CD4-positive, alpha-beta T cell (primary cell): Measurements from ENCODE around the gene CEBPB. TPM values are rescaled to one million over a fixed set of nuclear protein-coding genes. Genes with fewer than 3 reads are reported as not detected.
A peak's percentile ranks its signal among the peaks of the same experiment; 100 is the strongest.

Source experiments
- ATAC-seq: fragments of 200-7000 bp; cut with Tn5 transposase; one replicate; pipeline ENCODE4 v1.10.0; 2022; ENCODE audit warnings: mild to moderate bottlenecking; ENCODE audit not compliant: poor library complexity
- CTCF ChIA-PET: fragments of 350-600 bp; sonication (Branson Sonifier 250); formaldehyde crosslinking; loops from one replicate; lab custom pipeline; 2021; ENCODE audit warnings: antibody characterized with exemption, inconsistent platforms; lab: Charles Lee
- POLR2A ChIA-PET: fragments of 350-600 bp; sonication (Branson Sonifier 250); formaldehyde crosslinking; loops from one replicate; lab custom pipeline; 2021; ENCODE audit warnings: antibody characterized with exemption, inconsistent platforms; lab: Charles Lee
- DNase-seq, 14 experiments: peaks; one replicate each; pipeline ENCODE4 v3.0.0-alpha.2; 2013 to 2020; ENCODE audit warnings: mixed read lengths in 2 of 14
- H3K27ac ChIP-seq, 2 donors: one replicate each; pipeline versions ENCODE4 v1.5.1 to v1.7.0; 2013; ENCODE audit warnings: low read length in 2 of 2, low read depth in 1 of 2, mild to moderate bottlenecking in 1 of 2
- H3K27me3 ChIP-seq, 2 experiments: 1 replicate in 1 of 2; 2 replicates in 1 of 2; pipeline versions ENCODE4 v1.6.1 to v1.7.0; 2013; ENCODE audit warnings: low read length in 2 of 2, control low read depth in 1 of 2, mild to moderate bottlenecking in 1 of 2, moderate library complexity in 1 of 2; ENCODE audit not compliant: insufficient read depth in 2 of 2, control insufficient read depth in 1 of 2
- H3K36me3 ChIP-seq: one replicate; pipeline ENCODE4 v1.6.1; 2013; ENCODE audit warnings: low read length, control low read depth; ENCODE audit not compliant: insufficient read depth
- H3K4me1 ChIP-seq: one replicate; pipeline ENCODE4 v1.6.1; 2013; ENCODE audit warnings: low read length, control low read depth; ENCODE audit not compliant: insufficient read depth
- H3K4me3 ChIP-seq: one replicate; pipeline ENCODE4 v1.5.1; 2013; ENCODE audit warnings: mild to moderate bottlenecking, low read length, moderate library complexity
- H3K9me3 ChIP-seq, 2 experiments: 1 replicate in 1 of 2; 2 replicates in 1 of 2; pipeline versions ENCODE4 v1.6.1 to v1.7.0; 2013; ENCODE audit warnings: low read length in 2 of 2, mild to moderate bottlenecking in 2 of 2, control low read depth in 1 of 2, moderate library complexity in 1 of 2; ENCODE audit not compliant: control insufficient read depth in 1 of 2, insufficient read depth in 1 of 2
- H3K27ac Mint-ChIP-seq: one replicate; pipeline ENCODE4 v1.8.0; 2020; ENCODE audit warnings: mixed read lengths
- H3K27me3 Mint-ChIP-seq: one replicate; pipeline ENCODE4 v1.8.0; 2021; ENCODE audit warnings: mixed read lengths
- H3K36me3 Mint-ChIP-seq: one replicate; pipeline ENCODE4 v1.8.0; 2021; ENCODE audit warnings: low read depth, mixed read lengths
- H3K4me1 Mint-ChIP-seq: one replicate; pipeline ENCODE4 v1.8.0; 2021; ENCODE audit warnings: low read depth, mixed read lengths
- H3K4me3 Mint-ChIP-seq: one replicate; pipeline ENCODE4 v1.8.0; 2020; ENCODE audit warnings: mild to moderate bottlenecking, mixed read lengths
- H3K9me3 Mint-ChIP-seq: one replicate; pipeline ENCODE4 v1.8.0; 2020; ENCODE audit warnings: mixed read lengths
- CTCF ChIP-seq: fragments of 200-600 bp; IDR thresholded peaks from one replicate; pipeline ENCODE4 v1.8.0; 2022; ENCODE audit warnings: antibody characterized with exemption, mild to moderate bottlenecking
- intact Hi-C, 2 experiments: fragments of 100-400 bp; cut with DNase I in 1 of 2; cut with micrococcal nuclease in 1 of 2; formaldehyde crosslinking; loops; one replicate each; pipeline versions ENCODE4 v1.15.1 to v1.9.0; 2023 to 2025; cut with DNase I, micrococcal nuclease
- total RNA-seq, 174 experiments: library from RNA in 2 of 174; stranded (reverse) in 2 of 174; gene quantifications; one replicate each; pipeline ENCODE4 v1.2.3 and lab custom pipeline; 2021 to 2026

Gene CEBPB
- total RNA-seq, 2 experiments from 2014 or later: 40.7 to 43.9 TPM

DNA sequence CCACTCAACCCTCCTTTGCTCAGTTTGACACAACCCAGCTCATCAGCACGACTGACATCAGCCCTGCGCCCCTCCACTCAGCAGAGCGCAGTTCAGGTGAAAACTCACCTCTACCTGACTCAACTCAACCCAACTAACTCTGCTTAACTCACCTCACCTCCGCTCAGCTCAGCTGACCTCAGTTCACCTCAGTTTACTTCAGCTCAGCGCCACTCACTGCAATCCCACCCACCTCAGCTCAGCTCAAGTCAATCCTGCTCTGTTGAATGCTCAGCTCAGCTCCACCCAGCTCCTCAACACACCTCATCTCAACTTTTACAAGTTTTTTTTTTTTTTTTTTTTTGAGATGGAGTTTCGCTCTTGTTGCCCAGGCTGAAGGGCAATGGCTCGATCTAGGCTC lies 39.6 kb downstream of the CEBPB start:
- no peaks in the 10 kb centered on the region for H3K27me3 ChIP-seq
- ChIA-PET CTCF (no interaction called here), POLR2A (interaction anchor here (0.6 to 0.7 kb wide), 2 partner anchors 118 to 234 kb away, joined by 3 read pairs; no protein-coding TSS in a partner anchor)
- no peaks in the 10 kb centered on the region for H3K27me3 Mint-ChIP-seq
- no peak for TF ChIP-seq CTCF
- no peak overlapping the region for H3K27ac Mint-ChIP-seq
- DNase-seq: peak in 1 of 14 experiments; percentile 4
- no peaks in the 10 kb centered on the region for H3K4me1 ChIP-seq
- no peak overlapping the region for H3K27ac ChIP-seq
- H3K9me3 ChIP-seq: no peaks in the 10 kb centered on the region
- no peaks in the 10 kb centered on the region for H3K36me3 Mint-ChIP-seq
- no peak overlapping the region for H3K4me3 Mint-ChIP-seq
- no peaks in the 10 kb centered on the region for H3K4me1 Mint-ChIP-seq
- intact Hi-C loops: no loop called here
- H3K9me3 Mint-ChIP-seq: no peaks in the 10 kb centered on the region
- no peaks in the 10 kb centered on the region for H3K36me3 ChIP-seq
- no peak for ATAC-seq
- no peak overlapping the region for H3K4me3 ChIP-seq

- Histone ChIP-seq H3K9me3 (no peaks in the 10 kb centered on the region), H3K27ac (no peak overlapping the region), H3K4me3 (no peak overlapping the region), H3K36me3 (no peaks in the 10 kb centered on the region), H3K27me3 (no peaks in the 10 kb centered on the region), H3K4me1 (no peaks in the 10 kb centered on the region)
- intact Hi-C loops: no loop called here
- CTCF ChIA-PET: no interaction called here
- DNase-seq (peak in 1 of 14 experiments; percentile 3), ATAC-seq (no peak)
- TF ChIP-seq CTCF: no peak
- no peak overlapping the region for H3K4me3 Mint-ChIP-seq
- POLR2A ChIA-PET: no interaction called here
- no peaks in the 10 kb centered on the region for H3K36me3 Mint-ChIP-seq
- H3K9me3 Mint-ChIP-seq: no peaks in the 10 kb centered on the region
- no peaks in the 10 kb centered on the region for H3K4me1 Mint-ChIP-seq
- H3K27me3 Mint-ChIP-seq: no peaks in the 10 kb centered on the region
- no peak overlapping the region for H3K27ac Mint-ChIP-seq
Measured at GRCh38 chr20:50230871-50231560, 40.4 kb downstream of the CEBPB start.

DNA sequence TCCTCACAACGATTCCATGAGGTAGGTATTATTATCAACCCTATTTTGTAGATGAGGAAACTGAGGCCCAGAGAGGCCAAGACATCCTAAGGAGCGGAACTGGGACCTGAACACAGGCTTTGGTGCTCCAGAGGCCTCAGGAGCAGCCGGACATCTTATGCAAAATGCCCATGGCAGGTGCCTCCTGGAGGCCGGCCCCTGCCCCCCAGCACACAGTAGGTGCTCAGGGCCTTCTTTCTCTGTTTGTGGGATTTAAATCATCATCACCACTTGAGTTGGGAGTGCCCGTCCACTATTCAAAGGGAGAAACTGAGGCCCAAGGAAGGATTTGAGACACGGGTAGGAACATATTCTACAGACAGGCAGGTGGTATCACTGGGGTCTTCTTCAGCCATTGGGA lies 41.2 kb downstream of the CEBPB start:
- no peak for DNase-seq
- CTCF ChIA-PET: no interaction called here
- Mint-ChIP-seq H3K4me1 (no peaks in the 10 kb centered on the region), H3K9me3 (no peaks in the 10 kb centered on the region), H3K27me3 (no peaks in the 10 kb centered on the region), H3K4me3 (no peak overlapping the region), H3K27ac (no peak overlapping the region), H3K36me3 (no peaks in the 10 kb centered on the region)
- ATAC-seq: no peak
- Histone ChIP-seq H3K4me3 (no peak overlapping the region), H3K27me3 (no peaks in the 10 kb centered on the region), H3K36me3 (no peaks in the 10 kb centered on the region), H3K9me3 (no peaks in the 10 kb centered on the region), H3K4me1 (no peaks in the 10 kb centered on the region), H3K27ac (no peak overlapping the region)
- no peak for TF ChIP-seq CTCF
- intact Hi-C loops: no loop called here
- POLR2A ChIA-PET: no interaction called here
